Natural killer cell (primary cell): ENCODE results near the gene ARRB1. TPM values are rescaled to one million over a fixed set of nuclear protein-coding genes. Genes with fewer than 3 reads are reported as not detected.

Experiments used
- ATAC-seq, 3 donors: fragments of 150-1000 bp in 2 of 3; fragments of 200-7000 bp in 1 of 3; cut with Tn5 transposase; 1 replicate in 1 of 3; 2 replicates in 2 of 3; pipeline ENCODE4 v1.10.0; 2021; ENCODE audit warnings: mild to moderate bottlenecking in 2 of 3, moderate library complexity in 2 of 3
- DNase-seq, 2 donors: peaks; one replicate each; pipeline versions ENCODE4 v3.0.0 to v3.0.0-alpha.2; 2013 to 2021; ENCODE audit warnings: mixed read lengths in 1 of 2
- H3K27ac ChIP-seq: one replicate; pipeline ENCODE4 v1.5.1; 2013; ENCODE audit warnings: mild to moderate bottlenecking, low read length
- H3K27me3 ChIP-seq: one replicate; pipeline ENCODE4 v1.6.1; 2013; ENCODE audit warnings: low read length; ENCODE audit not compliant: control insufficient read depth, insufficient read depth
- H3K36me3 ChIP-seq: one replicate; pipeline ENCODE4 v1.6.1; 2013; ENCODE audit warnings: low read length; ENCODE audit not compliant: control insufficient read depth, insufficient read depth
- H3K4me1 ChIP-seq: one replicate; pipeline ENCODE4 v1.6.1; 2013; ENCODE audit warnings: low read length; ENCODE audit not compliant: control insufficient read depth, insufficient read depth
- H3K4me3 ChIP-seq: one replicate; pipeline ENCODE4 v1.5.1; 2013; ENCODE audit warnings: low read length
- H3K9me3 ChIP-seq: one replicate; pipeline ENCODE4 v1.6.1; 2013; ENCODE audit warnings: low read length; ENCODE audit not compliant: control insufficient read depth, insufficient read depth
- H3K27ac Mint-ChIP-seq, 2 donors: one replicate each; pipeline ENCODE4 v1.8.0; 2022; ENCODE audit warnings: mild to moderate bottlenecking in 2 of 2, mixed read lengths in 2 of 2, moderate library complexity in 1 of 2
- H3K27me3 Mint-ChIP-seq, 2 donors: one replicate each; pipeline ENCODE4 v1.8.0; 2022; ENCODE audit warnings: low read depth in 2 of 2, mixed read lengths in 2 of 2
- H3K36me3 Mint-ChIP-seq: one replicate; pipeline ENCODE4 v1.8.0; 2022; ENCODE audit warnings: mixed read lengths
- H3K4me1 Mint-ChIP-seq, 2 donors: one replicate each; pipeline ENCODE4 v1.8.0; 2022; ENCODE audit warnings: mixed read lengths in 2 of 2
- H3K4me3 Mint-ChIP-seq: one replicate; pipeline ENCODE4 v1.8.0; 2022; ENCODE audit warnings: mild to moderate bottlenecking, moderate library complexity, mixed read lengths
- H3K9me3 Mint-ChIP-seq, 2 donors: one replicate each; pipeline ENCODE4 v1.8.0; 2022; ENCODE audit warnings: mixed read lengths in 2 of 2
- CTCF ChIP-seq: fragments of 200-600 bp; IDR thresholded peaks from one replicate; pipeline ENCODE4 v1.8.0; 2022; ENCODE audit warnings: antibody characterized with exemption
- WGBS: methylation state at CpG from one replicate; pipeline ENCODE4 v1.1.7; 2013; ENCODE audit warnings: missing lambda C conversion rate; ENCODE audit not compliant: insufficient coverage; 5-methylcytosine and 5-hydroxymethylcytosine counted together
- intact Hi-C: fragments of 100-400 bp; cut with micrococcal nuclease; formaldehyde crosslinking; loops from one replicate; pipeline ENCODE4 v1.14.2; 2022
- total RNA-seq, 4 donors: library from RNA; stranded (reverse); fragments of 120-200 nt in 1 of 4; gene quantifications; one replicate each; pipeline versions ENCODE4 v1.2.3 to v1.2.4, GENCODE V29; 2013 to 2022

The ARRB1 gene
- total RNA-seq, 3 donors from 2014 or later (not counting 1 experiment from before 2014, with no cell fraction given): 128 to 200 (median 174) TPM

- Histone ChIP-seq H3K4me1 (peaks cover 97% of the 10 kb centered on the region), H3K36me3 (no peaks in the 10 kb centered on the region), H3K27me3 (no peaks in the 10 kb centered on the region), H3K9me3 (no peaks in the 10 kb centered on the region), H3K4me3 (no peak overlapping the region), H3K27ac (no peak overlapping the region)
- Mint-ChIP-seq H3K4me1 (peaks cover 84 to 99% of the 10 kb centered on the region in 2 donors), H3K4me3 (peak overlapping the region; percentile 56), H3K9me3 (no peaks in the 10 kb centered on the region), H3K36me3 (no peaks in the 10 kb centered on the region), H3K27me3 (no peaks in the 10 kb centered on the region), H3K27ac (peak overlapping the region; percentile 92 to 94)
- ATAC-seq: no peak
- TF ChIP-seq CTCF: no peak
- intact Hi-C loops: no loop called here
- DNase-seq: no peak
- 89% methylated on average over 4 of the region's 4 CpGs for WGBS
These were observed 5.2 kb downstream of the ARRB1 start for GRCh38 chr11:75346296-75346695.

GRCh38 chr11:75345455-75346160 lies 5.9 kb downstream of the ARRB1 start:
- no peak overlapping the region for H3K4me3 ChIP-seq
- TF ChIP-seq CTCF: no peak
- H3K9me3 ChIP-seq: no peaks in the 10 kb centered on the region
- no peak for ATAC-seq
- H3K9me3 Mint-ChIP-seq: no peaks in the 10 kb centered on the region
- H3K4me3 Mint-ChIP-seq: peak overlapping the region; percentile 56
- no peak for DNase-seq
- WGBS: 64% methylated on average over 8 of the region's 8 CpGs
- no peaks in the 10 kb centered on the region for H3K27me3 ChIP-seq
- H3K27ac ChIP-seq: peak overlapping the region; percentile 26
- H3K36me3 Mint-ChIP-seq: no peaks in the 10 kb centered on the region
- H3K4me1 Mint-ChIP-seq: peaks cover 86 to 100% of the 10 kb centered on the region in 2 donors
- intact Hi-C loops: no loop called here
- peaks cover 99% of the 10 kb centered on the region for H3K4me1 ChIP-seq
- no peaks in the 10 kb centered on the region for H3K27me3 Mint-ChIP-seq
- peak overlapping the region; percentile 92 to 94 for H3K27ac Mint-ChIP-seq
- H3K36me3 ChIP-seq: no peaks in the 10 kb centered on the region

GRCh38 chr11:75344761-75345454 lies 6.6 kb downstream of the ARRB1 start:
- DNase-seq: no peak
- peak overlapping the region; percentile 26 for H3K27ac ChIP-seq
- H3K4me3 ChIP-seq: no peak overlapping the region
- H3K27ac Mint-ChIP-seq: peak overlapping the region; percentile 92 to 94
- H3K9me3 Mint-ChIP-seq: no peaks in the 10 kb centered on the region
- no peaks in the 10 kb centered on the region for H3K36me3 Mint-ChIP-seq
- no peaks in the 10 kb centered on the region for H3K27me3 Mint-ChIP-seq
- ATAC-seq: no peak
- peaks cover 86 to 100% of the 10 kb centered on the region in 2 donors for H3K4me1 Mint-ChIP-seq
- no peak for TF ChIP-seq CTCF
- H3K27me3 ChIP-seq: no peaks in the 10 kb centered on the region
- no peaks in the 10 kb centered on the region for H3K36me3 ChIP-seq
- H3K4me1 ChIP-seq: peaks cover 99% of the 10 kb centered on the region
- H3K9me3 ChIP-seq: no peaks in the 10 kb centered on the region
- 61% methylated on average over 11 of the region's 11 CpGs for WGBS
- peak overlapping the region; percentile 13 for H3K4me3 Mint-ChIP-seq
- intact Hi-C loops: loop anchor here (5.0 kb wide), 1 partner anchor 37 kb away; no protein-coding TSS in a partner anchor
